ENCODE measurements around the gene CELSR2.

- TF ChIP-seq POLR2A (IDR thresholded peaks at IDR 0.05): no peak
- TF ChIP-seq, protein P1, sequence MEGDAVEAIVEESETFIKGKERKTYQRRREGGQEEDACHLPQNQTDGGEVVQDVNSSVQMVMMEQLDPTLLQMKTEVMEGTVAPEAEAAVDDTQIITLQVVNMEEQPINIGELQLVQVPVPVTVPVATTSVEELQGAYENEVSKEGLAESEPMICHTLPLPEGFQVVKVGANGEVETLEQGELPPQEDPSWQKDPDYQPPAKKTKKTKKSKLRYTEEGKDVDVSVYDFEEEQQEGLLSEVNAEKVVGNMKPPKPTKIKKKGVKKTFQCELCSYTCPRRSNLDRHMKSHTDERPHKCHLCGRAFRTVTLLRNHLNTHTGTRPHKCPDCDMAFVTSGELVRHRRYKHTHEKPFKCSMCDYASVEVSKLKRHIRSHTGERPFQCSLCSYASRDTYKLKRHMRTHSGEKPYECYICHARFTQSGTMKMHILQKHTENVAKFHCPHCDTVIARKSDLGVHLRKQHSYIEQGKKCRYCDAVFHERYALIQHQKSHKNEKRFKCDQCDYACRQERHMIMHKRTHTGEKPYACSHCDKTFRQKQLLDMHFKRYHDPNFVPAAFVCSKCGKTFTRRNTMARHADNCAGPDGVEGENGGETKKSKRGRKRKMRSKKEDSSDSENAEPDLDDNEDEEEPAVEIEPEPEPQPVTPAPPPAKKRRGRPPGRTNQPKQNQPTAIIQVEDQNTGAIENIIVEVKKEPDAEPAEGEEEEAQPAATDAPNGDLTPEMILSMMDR (IDR thresholded peaks at IDR 0.05): no peak
Measured at GRCh38 chr1:109241841-109242345, 7.4 kb upstream of the CELSR2 start.
